Activated CD4-positive, alpha-beta T cell treated with anti-CD3 and anti-CD28 coated beads for 4 hours (primary cell): ENCODE results near the gene TKTL1.
"Not testable (repeated sequence)": the region's sequence is repeated elsewhere in the genome, so short reads cannot be mapped to it uniquely, and the experiment has no call there.

ENCODE experiments used
- DNase-seq, 2 donors: peaks; one replicate each; pipeline ENCODE4 v3.0.0-alpha.2; 2020

Gene TKTL1

GRCh38 chrX:154309041-154309775 is 13.6 kb downstream of the TKTL1 start:
- no peak for DNase-seq

- DNase-seq: no peak
These were observed 15.3 kb downstream of the TKTL1 start for GRCh38 chrX:154310616-154311536.

- DNase-seq: no peak
These were observed 16.5 kb downstream of the TKTL1 start for GRCh38 chrX:154312116-154312515.

GRCh38 chrX:154313147-154313546 is 17.6 kb downstream of the TKTL1 start:
- no peak for DNase-seq

GRCh38 chrX:154315416-154315815 is 19.8 kb downstream of the TKTL1 start:
- DNase-seq: no peak

GRCh38 chrX:154317391-154317995 is 21.9 kb downstream of the TKTL1 start:
- DNase-seq: no peak

GRCh38 chrX:154320406-154320805 is 24.8 kb downstream of the TKTL1 start:
- DNase-seq: no peak

GRCh38 chrX:154321152-154321551 is 25.6 kb downstream of the TKTL1 start:
- DNase-seq: no peak

- no peak for DNase-seq
These were observed 26.0 kb downstream of the TKTL1 start for GRCh38 chrX:154321594-154321993.

- DNase-seq: no peak
These were observed 27.3 kb downstream of the TKTL1 start for GRCh38 chrX:154322890-154323289.

GRCh38 chrX:154323537-154323936 is 27.9 kb downstream of the TKTL1 start:
- DNase-seq: no peak

- no peak for DNase-seq
These were observed 29.9 kb downstream of the TKTL1 start for GRCh38 chrX:154325541-154325940.

- DNase-seq: no peak
These were observed 31.6 kb downstream of the TKTL1 start for GRCh38 chrX:154327038-154327820.

GRCh38 chrX:154328646-154329045 is 33.1 kb downstream of the TKTL1 start:
- DNase-seq: no peak

GRCh38 chrX:154329294-154329693 is 33.7 kb downstream of the TKTL1 start:
- no peak for DNase-seq

GRCh38 chrX:154332561-154332960 is 37.0 kb downstream of the TKTL1 start:
- no peak for DNase-seq

GRCh38 chrX:154333116-154333515 is 37.5 kb downstream of the TKTL1 start:
- no peak for DNase-seq

- DNase-seq: no peak
These were observed 38.3 kb downstream of the TKTL1 start for GRCh38 chrX:154333837-154334271.

GRCh38 chrX:154334496-154334895 is 38.9 kb downstream of the TKTL1 start:
- no peak for DNase-seq

- DNase-seq: not testable (repeated sequence)
These were observed 46.1 kb downstream of the TKTL1 start for GRCh38 chrX:154341399-154342298.

GRCh38 chrX:154343063-154343462 is 47.5 kb downstream of the TKTL1 start:
- not testable (repeated sequence) for DNase-seq

GRCh38 chrX:154343620-154344019 is 48.0 kb downstream of the TKTL1 start:
- DNase-seq: not testable (repeated sequence)
